Measurements from ENCODE around the gene MEGF8. TPM values are rescaled to one million over a fixed set of nuclear protein-coding genes. Genes with fewer than 3 reads are reported as not detected.

MEGF8 gene
- total and polyA plus RNA-seq, 8 donors: 7.3 to 15.9 (median 9.0) TPM

GRCh38 chr19:42353341-42354015 is 28.0 kb downstream of the MEGF8 start:
- ATAC-seq: no peak
- Histone ChIP-seq H3K36me3 (peaks cover 0 to 17% (median 0%) of the 10 kb centered on the region in 3 donors), H3K9me3 (no peaks in the 10 kb centered on the region), H3K4me1 (no peaks in the 10 kb centered on the region), H3K4me3 (no peak overlapping the region), H3K27ac (no peak overlapping the region), H3K27me3 (no peaks in the 10 kb centered on the region)
- intact Hi-C loops (cut with DNase I): no loop called here
- peak in 1 of 6 donors; percentile 69 for DNase-seq
- WGBS, 2 donors: 93 to 95% methylated on average over 24 to 29 of the region's 29 CpGs
- no peak for TF ChIP-seq CTCF (IDR thresholded peaks at IDR 0.05)
- no peak for FAIRE-seq

DNA sequence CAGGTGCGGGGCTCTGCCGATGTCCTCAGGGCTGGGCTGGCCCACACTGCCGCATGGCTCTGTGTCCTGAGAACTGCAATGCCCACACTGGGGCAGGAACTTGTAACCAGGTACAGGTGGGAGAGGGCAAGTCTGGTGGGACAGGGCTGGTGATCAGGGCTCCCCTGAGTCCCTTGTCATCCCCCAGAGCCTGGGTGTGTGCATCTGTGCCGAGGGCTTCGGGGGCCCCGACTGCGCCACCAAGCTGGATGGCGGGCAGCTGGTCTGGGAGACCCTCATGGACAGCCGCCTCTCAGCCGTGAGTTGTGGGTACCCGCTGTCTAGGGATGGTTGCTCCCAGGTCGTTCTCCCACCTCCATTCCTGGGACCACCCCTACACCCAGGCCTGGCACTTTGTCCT is 30.5 kb downstream of the MEGF8 start:
- H3K27me3 ChIP-seq: no peaks in the 10 kb centered on the region
- no peaks in the 10 kb centered on the region for H3K4me1 ChIP-seq
- DNase-seq: peak in 1 of 6 donors; percentile 54
- TF ChIP-seq CTCF (IDR thresholded peaks at IDR 0.05): no peak
- H3K36me3 ChIP-seq: peaks cover 0 to 17% (median 0%) of the 10 kb centered on the region in 3 donors
- ATAC-seq: no peak
- 93 to 94% methylated on average over 12 of the region's 12 CpGs for WGBS, 2 donors
- no peak overlapping the region for H3K27ac ChIP-seq
- no peak overlapping the region for H3K4me3 ChIP-seq
- intact Hi-C loops (cut with DNase I): no loop called here
- FAIRE-seq: no peak
- no peaks in the 10 kb centered on the region for H3K9me3 ChIP-seq

DNA sequence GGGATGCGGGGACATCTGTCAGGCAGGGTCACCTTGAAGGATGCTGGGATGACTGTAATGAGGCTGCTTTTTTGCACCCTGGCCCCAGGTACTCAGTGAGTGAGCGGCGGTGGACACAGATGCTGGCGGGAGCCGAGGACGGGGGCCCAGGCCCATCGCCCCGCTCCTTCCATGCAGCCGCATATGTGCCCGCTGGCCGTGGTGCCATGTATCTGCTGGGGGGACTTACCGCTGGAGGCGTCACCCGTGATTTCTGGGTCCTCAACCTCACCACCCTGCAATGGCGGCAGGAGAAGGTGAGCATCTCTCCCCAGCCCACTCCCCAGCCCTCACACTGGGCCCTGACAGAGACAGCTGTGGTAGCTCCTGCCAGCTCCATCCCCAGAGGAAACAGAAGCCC is 31.3 kb downstream of the MEGF8 start:
- Histone ChIP-seq H3K9me3 (no peaks in the 10 kb centered on the region), H3K27ac (no peak overlapping the region), H3K36me3 (peaks cover 0 to 17% (median 0%) of the 10 kb centered on the region in 3 donors), H3K27me3 (no peaks in the 10 kb centered on the region), H3K4me3 (no peak overlapping the region), H3K4me1 (no peaks in the 10 kb centered on the region)
- DNase-seq (peak in 1 of 6 donors; percentile 55), FAIRE-seq (no peak), ATAC-seq (no peak)
- TF ChIP-seq CTCF (IDR thresholded peaks at IDR 0.05): no peak
- intact Hi-C loops (cut with DNase I): no loop called here
- 98% methylated on average over 15 of the region's 15 CpGs for WGBS, 2 donors

- DNase-seq (peak in 1 of 6 donors; percentile 62), ATAC-seq (no peak), FAIRE-seq (no peak)
- H3K36me3 ChIP-seq: peaks cover 0 to 12% (median 0%) of the 10 kb centered on the region in 3 donors
- no peaks in the 10 kb centered on the region for H3K4me1 ChIP-seq
- WGBS, 2 donors: 90 to 94% methylated on average over 12 of the region's 12 CpGs
- no peak overlapping the region for H3K4me3 ChIP-seq
- H3K9me3 ChIP-seq: no peaks in the 10 kb centered on the region
- intact Hi-C loops (cut with DNase I): no loop called here
- H3K27ac ChIP-seq: no peak overlapping the region
- no peaks in the 10 kb centered on the region for H3K27me3 ChIP-seq
- TF ChIP-seq CTCF (IDR thresholded peaks at IDR 0.05): no peak
Measured at GRCh38 chr19:42357290-42357689, 31.9 kb downstream of the MEGF8 start.

GRCh38 chr19:42360787-42361544 is 35.5 kb downstream of the MEGF8 start:
- DNase-seq (no peak), FAIRE-seq (no peak), ATAC-seq (no peak)
- Histone ChIP-seq H3K4me3 (no peak overlapping the region), H3K27ac (no peak overlapping the region), H3K4me1 (no peaks in the 10 kb centered on the region), H3K9me3 (no peaks in the 10 kb centered on the region), H3K36me3 (peaks cover 0 to 20% (median 0%) of the 10 kb centered on the region in 3 donors), H3K27me3 (no peaks in the 10 kb centered on the region)
- no peak for TF ChIP-seq CTCF (IDR thresholded peaks at IDR 0.05)
- WGBS, 2 donors: 89 to 90% methylated on average over 16 of the region's 16 CpGs
- intact Hi-C loops (cut with DNase I): no loop called here
